ENCODE results near the gene COQ7. TPM values are rescaled to one million over a fixed set of nuclear protein-coding genes. Genes with fewer than 3 reads are reported as not detected.

COQ7 gene
- total RNA-seq, 1 donor from 2014 or later: 15.5 TPM

DNA sequence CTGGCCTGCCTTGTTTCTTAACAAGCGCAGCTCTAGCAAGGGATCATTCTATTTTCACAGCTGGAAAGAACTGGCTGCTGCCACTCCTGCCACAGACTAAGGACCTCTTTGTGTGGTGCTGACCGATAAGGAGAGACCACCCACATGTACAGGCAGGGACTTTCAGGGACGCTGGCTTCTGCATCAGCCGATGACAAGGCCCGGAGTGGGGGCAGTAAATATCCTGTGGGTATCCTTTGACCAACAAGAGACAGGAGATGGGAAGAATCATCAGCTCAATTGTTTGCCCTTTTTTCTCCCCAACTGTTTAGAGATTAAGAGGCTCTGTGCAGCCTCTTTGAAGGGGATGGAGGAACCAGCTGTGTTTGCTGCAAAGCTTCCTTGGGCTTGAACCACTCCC is 37.2 kb downstream of the COQ7 start:
- no peaks in the 10 kb centered on the region for H3K36me3 ChIP-seq (ENCODE audit: control insufficient read depth, insufficient read depth, low read length)
- no peaks in the 10 kb centered on the region for H3K27me3 ChIP-seq (ENCODE audit: control insufficient read depth, insufficient read depth, low read length)
- no peak for DNase-seq (ENCODE audit: low read depth)
- TF ChIP-seq, protein P1, sequence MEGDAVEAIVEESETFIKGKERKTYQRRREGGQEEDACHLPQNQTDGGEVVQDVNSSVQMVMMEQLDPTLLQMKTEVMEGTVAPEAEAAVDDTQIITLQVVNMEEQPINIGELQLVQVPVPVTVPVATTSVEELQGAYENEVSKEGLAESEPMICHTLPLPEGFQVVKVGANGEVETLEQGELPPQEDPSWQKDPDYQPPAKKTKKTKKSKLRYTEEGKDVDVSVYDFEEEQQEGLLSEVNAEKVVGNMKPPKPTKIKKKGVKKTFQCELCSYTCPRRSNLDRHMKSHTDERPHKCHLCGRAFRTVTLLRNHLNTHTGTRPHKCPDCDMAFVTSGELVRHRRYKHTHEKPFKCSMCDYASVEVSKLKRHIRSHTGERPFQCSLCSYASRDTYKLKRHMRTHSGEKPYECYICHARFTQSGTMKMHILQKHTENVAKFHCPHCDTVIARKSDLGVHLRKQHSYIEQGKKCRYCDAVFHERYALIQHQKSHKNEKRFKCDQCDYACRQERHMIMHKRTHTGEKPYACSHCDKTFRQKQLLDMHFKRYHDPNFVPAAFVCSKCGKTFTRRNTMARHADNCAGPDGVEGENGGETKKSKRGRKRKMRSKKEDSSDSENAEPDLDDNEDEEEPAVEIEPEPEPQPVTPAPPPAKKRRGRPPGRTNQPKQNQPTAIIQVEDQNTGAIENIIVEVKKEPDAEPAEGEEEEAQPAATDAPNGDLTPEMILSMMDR (IDR thresholded peaks at IDR 0.05; ENCODE audit: insufficient read depth, low read length, severe bottlenecking): no peak
- FAIRE-seq: no peak
- no peak overlapping the region for H3K4me3 ChIP-seq (ENCODE audit: low read depth, low read length)

DNA sequence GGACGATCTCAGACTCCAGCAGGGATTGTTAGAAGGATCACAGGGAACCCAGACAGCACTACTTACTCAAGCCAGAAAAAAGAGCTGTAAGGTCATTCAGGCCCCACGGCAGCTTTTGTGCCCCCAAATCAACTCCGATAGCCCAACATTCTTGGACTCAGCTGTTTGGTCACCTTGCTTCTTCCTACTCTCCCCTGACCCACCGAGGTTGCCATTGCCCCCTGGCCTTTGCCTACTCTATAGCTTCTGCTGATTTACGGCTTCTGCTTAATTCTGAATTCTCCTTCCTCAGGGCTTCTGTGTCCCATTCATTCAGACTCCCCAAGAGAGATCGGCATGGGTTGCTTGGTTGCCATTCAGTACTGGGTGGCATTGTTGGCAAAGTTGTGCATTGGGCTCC is 37.7 kb downstream of the COQ7 start:
- TF ChIP-seq, protein P1 (IDR thresholded peaks at IDR 0.05; ENCODE audit: insufficient read depth, low read length, severe bottlenecking): no peak
- FAIRE-seq (no peak), DNase-seq (ENCODE audit: low read depth) (no peak)
- Histone ChIP-seq H3K27me3 (ENCODE audit: control insufficient read depth, insufficient read depth, low read length) (no peaks in the 10 kb centered on the region), H3K4me3 (ENCODE audit: low read depth, low read length) (no peak overlapping the region), H3K36me3 (ENCODE audit: control insufficient read depth, insufficient read depth, low read length) (no peaks in the 10 kb centered on the region)

DNA sequence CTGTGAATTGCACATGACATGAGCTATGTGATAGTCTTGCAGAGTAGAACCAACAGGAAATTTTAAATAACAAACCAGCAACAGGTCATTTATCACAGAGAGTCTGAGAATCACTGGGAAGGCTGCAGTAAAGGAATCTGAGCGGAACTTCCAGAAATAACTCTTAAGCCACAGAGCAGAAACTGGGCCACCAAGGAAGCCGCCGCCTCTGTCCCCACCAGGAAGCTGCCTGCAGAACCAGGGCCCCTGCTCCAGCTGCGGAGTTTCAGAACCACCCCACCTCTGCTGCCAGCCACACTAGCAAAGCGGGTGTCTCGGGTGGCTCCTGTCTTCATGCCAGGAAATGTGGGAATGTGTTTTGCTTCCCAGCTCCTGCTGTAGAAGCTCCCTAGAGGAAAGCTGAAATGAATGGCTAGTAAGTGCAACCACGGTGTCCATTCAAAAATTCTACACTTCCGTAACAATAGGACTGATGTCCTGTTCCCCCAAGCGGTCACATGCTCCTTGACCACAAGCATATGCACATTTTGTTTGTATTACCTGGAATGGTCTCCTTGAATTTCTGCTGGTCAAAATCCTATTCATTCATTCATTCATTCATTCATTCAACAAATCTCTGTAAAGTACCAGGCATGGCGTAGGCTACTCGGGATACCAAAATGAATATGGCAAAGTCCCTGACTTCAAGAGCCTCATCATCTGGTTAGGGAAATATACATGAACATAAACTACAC is 38.6 kb downstream of the COQ7 start:
- H3K27me3 ChIP-seq (ENCODE audit: control insufficient read depth, insufficient read depth, low read length): no peaks in the 10 kb centered on the region
- FAIRE-seq (no peak), DNase-seq (ENCODE audit: low read depth) (no peak)
- TF ChIP-seq, protein P1 (IDR thresholded peaks at IDR 0.05; ENCODE audit: insufficient read depth, low read length, severe bottlenecking): no peak
- H3K4me3 ChIP-seq (ENCODE audit: low read depth, low read length): no peak overlapping the region
- H3K36me3 ChIP-seq (ENCODE audit: control insufficient read depth, insufficient read depth, low read length): no peaks in the 10 kb centered on the region

DNA sequence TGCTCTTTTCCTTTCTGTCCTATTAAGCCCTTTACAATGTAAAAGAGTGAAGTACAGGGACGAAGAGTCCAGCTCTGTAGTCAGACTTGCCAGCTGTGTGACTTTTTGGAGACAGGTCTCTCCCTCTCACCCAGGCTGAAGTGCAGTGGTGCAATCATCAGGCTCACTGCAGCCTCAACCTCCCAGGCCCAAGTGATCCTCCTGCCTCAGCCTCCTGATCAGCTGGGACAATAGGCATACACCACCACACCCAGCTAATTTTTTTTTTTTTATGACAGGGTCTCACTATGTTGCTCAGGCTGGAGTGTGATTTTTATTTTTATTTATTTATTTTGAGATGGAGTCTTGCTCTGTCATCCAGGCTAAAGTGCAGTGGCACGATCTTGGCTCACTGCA is 39.2 kb downstream of the COQ7 start:
- no peak for DNase-seq (ENCODE audit: low read depth)
- no peaks in the 10 kb centered on the region for H3K36me3 ChIP-seq (ENCODE audit: control insufficient read depth, insufficient read depth, low read length)
- FAIRE-seq: no peak
- TF ChIP-seq, protein P1 (IDR thresholded peaks at IDR 0.05; ENCODE audit: insufficient read depth, low read length, severe bottlenecking): no peak
- H3K27me3 ChIP-seq (ENCODE audit: control insufficient read depth, insufficient read depth, low read length): no peaks in the 10 kb centered on the region
- no peak overlapping the region for H3K4me3 ChIP-seq (ENCODE audit: low read depth, low read length)

DNA sequence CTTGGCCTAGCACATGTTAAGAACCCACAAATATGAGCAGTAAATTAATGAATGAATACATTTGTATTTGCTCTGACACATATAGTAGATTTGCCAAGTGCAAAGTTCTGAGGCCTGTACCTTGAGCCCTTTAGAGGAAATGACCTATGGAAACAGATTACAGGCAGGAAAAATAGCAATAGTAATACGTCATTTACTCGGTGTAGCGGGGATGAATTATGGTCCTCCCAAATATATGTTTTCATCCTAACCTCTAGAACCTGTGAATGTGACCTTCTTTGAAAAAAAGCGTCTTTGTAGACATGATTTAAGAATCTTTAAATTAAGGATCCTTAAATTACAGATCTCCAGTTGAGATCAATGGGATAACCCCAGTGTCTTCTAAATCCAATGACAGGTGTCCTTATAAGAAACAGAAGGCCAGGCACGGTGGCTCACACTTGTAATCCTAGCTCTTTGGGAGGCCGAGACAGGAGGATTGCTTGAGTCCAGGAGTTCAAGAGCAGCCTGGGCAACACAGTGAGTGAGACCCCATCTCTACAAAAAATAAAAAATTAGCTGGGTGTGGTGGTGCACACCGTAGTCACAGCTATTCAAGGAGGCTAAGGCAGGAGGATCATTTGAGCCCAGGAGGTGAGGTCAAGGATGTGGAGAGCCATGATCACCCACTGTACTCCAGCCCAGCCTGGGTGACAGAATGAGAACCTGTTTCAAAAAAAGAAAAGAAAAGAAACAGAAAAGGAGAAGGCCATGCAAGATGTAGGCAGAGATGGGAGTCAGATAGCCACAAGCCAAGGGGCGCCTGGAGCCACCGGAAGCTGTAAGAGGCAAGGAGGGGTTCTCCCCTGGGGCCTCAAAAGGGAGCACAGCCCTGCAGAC is 41.2 kb downstream of the COQ7 start:
- Histone ChIP-seq H3K36me3 (ENCODE audit: control insufficient read depth, insufficient read depth, low read length) (no peaks in the 10 kb centered on the region), H3K4me3 (ENCODE audit: low read depth, low read length) (no peak overlapping the region), H3K27me3 (ENCODE audit: control insufficient read depth, insufficient read depth, low read length) (no peaks in the 10 kb centered on the region)
- peak; percentile 11 for DNase-seq (ENCODE audit: low read depth)
- FAIRE-seq: no peak
- TF ChIP-seq, protein P1 (IDR thresholded peaks at IDR 0.05; ENCODE audit: insufficient read depth, low read length, severe bottlenecking): no peak
